Epithelial cell of prostate (primary cell): ENCODE results near the gene ABTB1.
"Not testable (repeated sequence)": the region's sequence is repeated elsewhere in the genome, so short reads cannot be mapped to it uniquely, and the experiment has no call there.

ENCODE experiments used
- DNase-seq: peaks from one replicate; pipeline ENCODE4 v3.0.0-alpha.2; 2011; ENCODE audit warnings: low read depth, low spot score
- H3K27ac ChIP-seq: fragments of 450-650 bp; 2 replicates; pipeline ENCODE4 v1.5.1; 2017; ENCODE audit warnings: mild to moderate bottlenecking

ABTB1 gene

GRCh38 chr3:127699416-127700300 lies 26.9 kb downstream of the ABTB1 start:
- no peak for DNase-seq

GRCh38 chr3:127700406-127700805 lies 27.7 kb downstream of the ABTB1 start:
- H3K27ac ChIP-seq: no peak overlapping the region
- DNase-seq: no peak

More at GRCh38 chr3:127699416-127700300, 26.9 kb downstream of the ABTB1 start:
- no peak overlapping the region for H3K27ac ChIP-seq

- DNase-seq: no peak
- no peak overlapping the region for H3K27ac ChIP-seq
Measured at GRCh38 chr3:127701280-127701911, 28.6 kb downstream of the ABTB1 start.

- H3K27ac ChIP-seq: no peak overlapping the region
Measured at GRCh38 chr3:127702151-127702578, 29.4 kb downstream of the ABTB1 start.

GRCh38 chr3:127704840-127705239 lies 32.1 kb downstream of the ABTB1 start:
- H3K27ac ChIP-seq, DNase-seq: not testable (repeated sequence)

More at GRCh38 chr3:127702151-127702578, 29.4 kb downstream of the ABTB1 start:
- DNase-seq: no peak

- DNase-seq: no peak
Measured at GRCh38 chr3:127706312-127706711, 33.6 kb downstream of the ABTB1 start.

GRCh38 chr3:127706785-127707351 lies 34.1 kb downstream of the ABTB1 start:
- H3K27ac ChIP-seq: no peak overlapping the region

More at GRCh38 chr3:127706312-127706711, 33.6 kb downstream of the ABTB1 start:
- H3K27ac ChIP-seq: no peak overlapping the region

GRCh38 chr3:127707851-127708411 lies 35.2 kb downstream of the ABTB1 start:
- no peak overlapping the region for H3K27ac ChIP-seq
- no peak for DNase-seq

More at GRCh38 chr3:127706785-127707351, 34.1 kb downstream of the ABTB1 start:
- no peak for DNase-seq

- H3K27ac ChIP-seq: no peak overlapping the region
- DNase-seq: no peak
Measured at GRCh38 chr3:127708837-127709236, 36.1 kb downstream of the ABTB1 start.

- DNase-seq: no peak
- no peak overlapping the region for H3K27ac ChIP-seq
Measured at GRCh38 chr3:127709320-127710060, 36.7 kb downstream of the ABTB1 start.

- no peak overlapping the region for H3K27ac ChIP-seq
- DNase-seq: no peak
Measured at GRCh38 chr3:127710155-127710941, 37.6 kb downstream of the ABTB1 start.

- H3K27ac ChIP-seq: no peak overlapping the region
- DNase-seq: no peak
Measured at GRCh38 chr3:127711021-127711695, 38.4 kb downstream of the ABTB1 start.

GRCh38 chr3:127711896-127712295 lies 39.1 kb downstream of the ABTB1 start:
- DNase-seq: no peak
- H3K27ac ChIP-seq: no peak overlapping the region

- no peak overlapping the region for H3K27ac ChIP-seq
- DNase-seq: no peak
Measured at GRCh38 chr3:127712461-127712860, 39.7 kb downstream of the ABTB1 start.

GRCh38 chr3:127712881-127713771 lies 40.4 kb downstream of the ABTB1 start:
- H3K27ac ChIP-seq: no peak overlapping the region
- no peak for DNase-seq

GRCh38 chr3:127714125-127714571 lies 41.4 kb downstream of the ABTB1 start:
- no peak for DNase-seq
- no peak overlapping the region for H3K27ac ChIP-seq

GRCh38 chr3:127714866-127715265 lies 42.1 kb downstream of the ABTB1 start:
- no peak for DNase-seq
- no peak overlapping the region for H3K27ac ChIP-seq

GRCh38 chr3:127715532-127715931 lies 42.8 kb downstream of the ABTB1 start:
- H3K27ac ChIP-seq: no peak overlapping the region
- no peak for DNase-seq
